GM19240 (cell line): ENCODE data around the gene IMPDH1.
A peak's percentile ranks its signal among the peaks of the same experiment; 100 is the strongest.

ENCODE experiments used
- DNase-seq: peaks from one replicate; pipeline ENCODE4 v3.0.0; 2011; ENCODE audit warnings: low spot score; ENCODE audit not compliant: insufficient read length

Gene IMPDH1

GRCh38 chr7:128360359-128360678, 49.5 kb downstream of the IMPDH1 start:
- no peak for DNase-seq

DNA sequence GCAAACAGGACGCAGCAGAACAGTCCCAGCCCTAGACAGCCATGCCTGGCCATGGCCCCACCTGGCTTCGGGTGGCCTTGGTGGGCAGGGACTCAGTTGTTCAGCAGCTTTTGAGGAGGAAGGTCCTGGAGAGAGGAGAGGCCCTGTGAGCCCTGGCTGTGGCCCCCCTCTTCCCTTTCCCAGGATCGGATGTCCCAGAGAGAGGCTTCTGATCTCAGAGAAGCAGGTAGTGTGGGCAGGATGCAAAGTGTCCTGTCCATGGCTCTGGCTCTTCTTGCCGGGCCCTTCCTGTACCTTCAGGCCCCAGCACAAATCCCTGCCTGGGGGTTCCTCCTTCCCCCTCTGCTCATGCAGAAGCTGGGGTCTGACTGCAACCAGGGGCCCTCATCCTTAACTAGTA, 49.8 kb downstream of the IMPDH1 start:
- DNase-seq, result no peak

DNA sequence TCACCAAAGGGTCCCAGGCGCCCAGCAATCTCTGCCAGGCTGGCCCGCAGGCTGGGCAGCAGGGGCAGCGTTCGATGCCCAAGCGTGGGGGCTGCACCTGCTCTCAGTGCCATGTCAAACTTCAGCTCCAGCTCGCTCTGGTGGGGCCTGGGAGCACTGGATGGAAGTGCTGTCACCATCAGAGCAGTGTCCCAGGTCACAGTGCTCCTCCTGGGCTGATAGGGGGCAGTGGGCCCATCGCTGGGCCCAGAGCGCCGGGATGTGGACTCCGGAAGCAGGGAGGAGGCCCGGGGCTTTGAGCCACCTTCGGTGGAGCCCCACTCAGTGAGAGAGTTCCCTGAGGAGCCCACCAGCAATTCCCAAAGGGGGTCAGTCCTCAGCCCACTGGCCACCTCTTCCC, 50.4 kb downstream of the IMPDH1 start:
- no peak for DNase-seq

DNA sequence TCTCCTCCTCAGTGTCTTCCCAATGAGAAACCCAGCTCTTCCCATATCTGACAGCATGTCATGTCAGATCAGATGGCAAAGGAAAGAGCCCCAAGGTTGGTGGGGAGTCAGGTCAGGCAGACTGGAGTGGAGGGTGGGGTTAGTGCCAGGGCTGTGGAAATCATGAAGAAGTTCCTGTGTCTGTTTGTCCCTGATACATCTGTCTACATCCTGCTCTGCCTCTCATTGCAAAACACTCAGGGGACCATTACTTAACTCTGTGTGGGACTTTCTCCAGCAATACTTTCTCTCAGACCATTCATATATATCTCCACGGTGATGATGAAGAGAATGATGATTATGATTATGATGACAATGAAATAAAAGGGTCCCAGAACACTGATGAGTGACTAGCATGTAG, 51.5 kb downstream of the IMPDH1 start:
- no peak for DNase-seq

DNA sequence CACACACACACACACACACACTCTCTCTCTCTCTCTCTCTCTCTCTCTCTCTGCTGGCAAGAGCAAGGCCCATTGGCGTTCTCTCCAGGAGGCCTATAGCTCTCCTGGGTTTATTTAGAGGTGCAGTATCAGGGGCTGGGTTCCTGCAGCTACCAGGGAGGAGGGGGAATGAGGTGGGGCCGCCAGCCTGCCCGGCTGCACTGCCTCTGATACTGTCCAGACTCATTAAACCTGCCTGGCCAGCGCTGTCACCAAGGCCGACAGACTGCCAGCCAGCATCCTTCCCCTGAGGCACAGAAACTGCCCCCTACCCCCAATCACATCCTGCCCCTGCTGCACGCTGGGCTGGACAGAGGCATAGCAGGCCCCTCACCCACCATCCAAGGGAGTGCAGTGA, 52.6 kb downstream of the IMPDH1 start:
- DNase-seq, result no peak

DNA sequence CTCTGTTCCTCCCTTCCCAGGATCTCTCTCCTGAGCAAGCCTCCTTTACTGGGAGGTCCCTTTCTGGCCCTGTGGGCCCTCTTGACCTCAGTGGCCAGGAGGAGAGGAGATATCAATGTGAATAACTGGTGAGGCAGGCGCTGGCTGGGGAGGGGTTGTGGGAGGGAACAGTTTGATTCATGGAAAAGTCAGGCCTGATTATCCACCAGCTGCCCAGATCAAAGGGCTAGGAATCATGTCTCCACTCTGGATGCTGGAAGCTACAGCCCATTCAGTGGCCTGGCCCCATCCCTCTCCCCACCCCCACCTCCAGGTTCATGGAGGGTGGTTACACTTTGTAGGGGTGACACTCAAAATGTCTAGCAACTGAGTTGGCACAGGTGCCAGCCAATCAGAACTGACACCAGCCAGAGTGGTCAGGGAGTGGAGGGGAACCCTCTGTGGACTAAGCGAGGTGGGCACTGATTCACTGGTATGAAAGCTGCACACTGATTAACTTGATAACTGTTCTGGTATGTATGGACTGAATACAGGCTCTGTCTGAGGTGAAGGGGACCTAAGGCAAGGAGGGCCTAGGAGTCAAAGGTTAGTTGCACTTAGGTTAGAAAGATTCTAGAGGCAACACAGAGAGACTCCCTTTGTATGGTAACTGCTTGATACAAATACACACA, 53.1 kb downstream of the IMPDH1 start:
- no peak for DNase-seq

GRCh38 chr7:128353610-128354009, 56.2 kb downstream of the IMPDH1 start:
- DNase-seq, result no peak

GRCh38 chr7:128353189-128353588, 56.6 kb downstream of the IMPDH1 start:
- no peak for DNase-seq

DNA sequence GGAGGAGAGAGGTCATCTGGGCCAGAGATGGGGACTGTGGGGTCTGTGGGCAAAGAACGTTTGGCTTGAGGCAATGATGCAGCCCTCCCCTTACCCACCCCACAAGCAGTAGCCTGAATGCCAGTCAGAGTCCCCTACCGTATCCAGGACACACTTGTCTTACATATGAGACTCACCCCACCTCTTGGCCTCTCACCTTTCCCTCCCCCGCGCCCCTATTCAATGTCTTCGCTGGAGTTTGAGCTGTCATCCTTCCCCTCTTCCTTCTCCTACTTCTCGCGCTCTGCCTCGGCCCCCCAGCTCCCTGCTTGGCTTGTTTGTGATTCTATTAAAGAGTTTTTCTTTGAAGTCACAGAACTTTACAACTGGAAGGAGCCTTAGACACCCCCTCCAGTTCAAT, 57.1 kb downstream of the IMPDH1 start:
- no peak for DNase-seq

GRCh38 chr7:128352153-128352537, 57.6 kb downstream of the IMPDH1 start:
- no peak for DNase-seq

GRCh38 chr7:128351296-128352152, 58.3 kb downstream of the IMPDH1 start:
- DNase-seq, result no peak

- DNase-seq, result no peak
These were observed 59.0 kb downstream of the IMPDH1 start for GRCh38 chr7:128350708-128351295.

DNA sequence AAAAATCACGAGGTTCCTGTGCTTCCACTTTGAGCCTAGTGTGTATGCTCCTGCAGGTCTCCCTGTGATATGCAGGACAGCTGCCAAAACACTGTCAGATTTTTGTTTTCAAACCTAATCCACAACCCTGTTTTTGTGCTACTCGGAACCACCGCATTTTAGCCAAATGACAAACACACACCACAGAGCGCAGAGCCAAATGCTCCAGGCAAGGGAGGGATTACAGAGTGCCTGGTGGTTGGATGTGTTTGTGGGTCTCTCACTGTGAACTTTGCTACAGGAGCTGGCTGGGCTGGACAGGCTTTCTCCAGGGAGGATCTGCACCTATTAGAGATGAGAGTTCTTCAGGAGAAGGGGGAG, 60.3 kb downstream of the IMPDH1 start:
- DNase-seq, result no peak

- no peak for DNase-seq
These were observed 62.1 kb downstream of the IMPDH1 start for GRCh38 chr7:128347647-128348097.

GRCh38 chr7:128344431-128344774, 65.4 kb downstream of the IMPDH1 start:
- no peak for DNase-seq

DNA sequence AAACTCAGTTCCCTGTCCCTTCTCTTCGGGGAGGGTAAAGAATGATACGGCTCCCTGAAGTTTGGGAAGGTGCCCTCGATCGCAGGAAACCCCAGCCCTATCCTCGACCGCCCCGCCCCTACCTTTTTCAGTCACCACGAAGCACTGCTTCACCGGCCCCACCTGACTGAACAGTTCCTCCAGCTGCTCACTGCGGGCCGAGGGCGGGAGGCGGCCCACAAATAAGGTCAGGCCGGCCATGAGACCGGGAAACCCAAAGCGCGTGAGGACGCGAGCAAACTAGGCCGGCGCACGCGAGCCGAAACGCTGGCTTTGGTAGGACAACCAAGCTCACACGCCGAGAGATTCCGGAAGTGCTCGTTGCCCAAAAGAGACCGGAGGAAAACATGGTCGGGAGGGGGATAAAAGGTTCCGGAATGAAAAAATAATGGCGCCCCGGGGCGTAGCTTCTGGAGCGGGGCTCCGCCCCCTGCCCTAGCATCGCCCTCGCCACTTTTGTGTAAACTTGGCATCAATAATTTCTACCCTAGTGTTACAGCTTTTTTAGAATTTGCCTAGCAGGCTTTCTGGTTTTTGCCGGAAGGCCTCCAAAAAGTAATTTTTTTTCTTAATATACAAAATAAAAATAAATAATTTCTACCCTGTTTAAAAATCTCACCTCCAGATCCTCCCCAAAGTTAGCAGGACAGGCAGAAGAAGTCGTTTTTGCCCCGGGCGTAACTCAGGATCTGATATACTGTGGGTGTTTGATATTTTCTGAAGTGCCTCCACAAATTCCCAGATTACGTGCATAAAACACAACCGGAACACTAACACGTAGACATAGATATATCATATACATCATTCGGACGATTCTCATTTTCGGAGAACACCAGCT, 66.0 kb downstream of the IMPDH1 start, which contains the start of gene RBM28:
Gene RBM28, minus strand, starts transcription at position 355 of the 877 bp plus-strand sequence. Its CDS starts 115 bp downstream, at position 240.
- DNase-seq, result peak; percentile 97
